Activated naive CD8-positive, alpha-beta T cell treated with anti-CD3 and anti-CD28 coated beads for 36 hours (primary cell): Measurements from ENCODE around the gene IL9R. TPM values are rescaled to one million over a fixed set of nuclear protein-coding genes. Genes with fewer than 3 reads are reported as not detected.
A peak's percentile ranks its signal among the peaks of the same experiment; 100 is the strongest.
"Not testable (repeated sequence)": the region's sequence is repeated elsewhere in the genome, so short reads cannot be mapped to it uniquely, and the experiment has no call there.

Experiments used
- DNase-seq: peaks from one replicate; pipeline ENCODE4 v3.0.0; 2021
- H3K27ac Mint-ChIP-seq: one replicate; pipeline ENCODE4 v1.8.0; 2022; ENCODE audit warnings: mild to moderate bottlenecking, moderate library complexity, mixed read lengths
- H3K27me3 Mint-ChIP-seq: one replicate; pipeline ENCODE4 v1.8.0; 2022; ENCODE audit warnings: mild to moderate bottlenecking, mixed read lengths
- H3K36me3 Mint-ChIP-seq: one replicate; pipeline ENCODE4 v1.8.0; 2021; ENCODE audit warnings: mild to moderate bottlenecking, mixed read lengths
- H3K4me1 Mint-ChIP-seq: one replicate; pipeline ENCODE4 v1.8.0; 2021; ENCODE audit warnings: mixed read lengths
- H3K4me3 Mint-ChIP-seq: one replicate; pipeline ENCODE4 v1.8.0; 2022; ENCODE audit warnings: mild to moderate bottlenecking, moderate library complexity, mixed read lengths
- H3K9me3 Mint-ChIP-seq: one replicate; pipeline ENCODE4 v1.8.0; 2022; ENCODE audit warnings: mixed read lengths
- total RNA-seq, 2 experiments: library from RNA; stranded (reverse); gene quantifications; one replicate each; pipeline ENCODE4 v1.2.3, GENCODE V29; 2021

IL9R gene
- total RNA-seq, 2 experiments from 2014 or later = 1.4 to 1.5 TPM

GRCh38 chrX:156004740-156005139, 7.2 kb downstream of the IL9R start:
- H3K27ac Mint-ChIP-seq = no peak overlapping the region
- H3K4me1 Mint-ChIP-seq = no peaks in the 10 kb centered on the region
- H3K27me3 Mint-ChIP-seq = no peaks in the 10 kb centered on the region
- no peak overlapping the region for H3K4me3 Mint-ChIP-seq
- no peaks in the 10 kb centered on the region for H3K36me3 Mint-ChIP-seq
- H3K9me3 Mint-ChIP-seq = no peaks in the 10 kb centered on the region
- DNase-seq = no peak

- Mint-ChIP-seq H3K27me3 (no peaks in the 10 kb centered on the region), H3K4me3 (no peak overlapping the region), H3K4me1 (no peaks in the 10 kb centered on the region), H3K27ac (no peak overlapping the region), H3K9me3 (no peaks in the 10 kb centered on the region), H3K36me3 (no peaks in the 10 kb centered on the region)
- DNase-seq = no peak
Measured at GRCh38 chrX:156005144-156005543, 7.6 kb downstream of the IL9R start.

DNA sequence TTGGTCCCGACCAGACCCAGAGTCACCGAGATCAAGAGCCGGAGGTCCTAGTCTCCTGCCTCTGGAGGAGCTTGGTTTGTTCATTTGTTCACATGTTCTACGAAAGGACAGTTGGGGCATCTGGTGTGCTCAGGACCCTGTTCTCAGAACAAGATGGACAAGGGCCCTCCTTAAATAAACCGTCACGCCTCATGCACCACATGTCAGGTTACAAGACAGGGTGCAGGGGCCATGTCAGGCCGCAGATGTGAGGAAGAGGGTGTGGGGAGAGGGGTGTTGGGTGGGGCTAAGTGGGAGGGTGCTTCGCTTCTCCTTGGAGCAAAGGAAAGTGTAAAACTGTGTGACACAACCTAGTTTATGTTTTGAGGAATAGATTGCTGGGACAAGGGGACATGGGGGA, 9.0 kb downstream of the IL9R start:
- not testable (repeated sequence) for DNase-seq, H3K4me3 Mint-ChIP-seq, H3K27ac Mint-ChIP-seq, H3K9me3 Mint-ChIP-seq, H3K27me3 Mint-ChIP-seq, H3K36me3 Mint-ChIP-seq, H3K4me1 Mint-ChIP-seq

- not testable (repeated sequence) for H3K36me3 Mint-ChIP-seq, H3K27me3 Mint-ChIP-seq, DNase-seq, H3K9me3 Mint-ChIP-seq, H3K4me1 Mint-ChIP-seq, H3K4me3 Mint-ChIP-seq, H3K27ac Mint-ChIP-seq
Measured at GRCh38 chrX:156008379-156008778, 10.9 kb downstream of the IL9R start.

DNA sequence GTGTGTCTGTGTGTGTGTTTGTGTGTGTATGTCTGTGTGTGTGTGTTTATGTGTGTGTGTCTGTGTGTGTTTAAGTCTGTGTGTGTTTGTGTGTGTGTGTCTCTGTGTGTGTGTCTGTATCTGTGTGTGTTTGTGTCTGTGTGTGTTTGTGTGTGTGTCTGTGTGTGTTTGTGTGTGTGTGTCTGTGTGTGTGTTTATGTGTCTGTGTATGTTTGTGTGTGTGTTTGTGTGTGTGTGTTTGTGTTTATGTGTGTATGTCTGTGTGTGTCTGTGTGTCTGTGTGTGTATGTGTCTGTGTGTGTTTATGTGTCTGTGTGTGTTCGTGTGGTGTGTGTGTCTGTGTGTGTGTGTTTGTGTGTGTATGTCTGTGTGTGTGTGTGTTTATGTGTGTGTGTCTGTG, 11.4 kb downstream of the IL9R start:
- Mint-ChIP-seq H3K27ac (no peak overlapping the region), H3K9me3 (no peaks in the 10 kb centered on the region), H3K36me3 (no peaks in the 10 kb centered on the region), H3K4me3 (no peak overlapping the region), H3K4me1 (no peaks in the 10 kb centered on the region), H3K27me3 (no peaks in the 10 kb centered on the region)
- no peak for DNase-seq

DNA sequence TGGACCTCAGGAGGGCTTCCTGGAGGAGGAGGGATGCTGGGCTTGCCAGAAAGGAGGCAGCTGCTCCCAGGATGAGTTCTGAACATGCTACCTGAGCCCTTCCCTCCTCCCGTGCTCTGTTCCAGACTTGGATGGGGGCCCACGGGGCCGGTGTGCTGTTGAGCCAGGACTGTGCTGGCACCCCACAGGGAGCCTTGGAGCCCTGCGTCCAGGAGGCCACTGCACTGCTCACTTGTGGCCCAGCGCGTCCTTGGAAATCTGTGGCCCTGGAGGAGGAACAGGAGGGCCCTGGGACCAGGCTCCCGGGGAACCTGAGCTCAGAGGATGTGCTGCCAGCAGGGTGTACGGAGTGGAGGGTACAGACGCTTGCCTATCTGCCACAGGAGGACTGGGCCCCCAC, 12.2 kb downstream of the IL9R start:
- not testable (repeated sequence) for H3K27ac Mint-ChIP-seq, H3K9me3 Mint-ChIP-seq, H3K4me3 Mint-ChIP-seq, DNase-seq, H3K36me3 Mint-ChIP-seq, H3K4me1 Mint-ChIP-seq, H3K27me3 Mint-ChIP-seq

GRCh38 chrX:156013286-156013953, 15.9 kb downstream of the IL9R start:
- H3K27me3 Mint-ChIP-seq, H3K9me3 Mint-ChIP-seq, H3K4me3 Mint-ChIP-seq: not testable (repeated sequence)

GRCh38 chrX:156019846-156020245, 22.4 kb downstream of the IL9R start:
- H3K27me3 Mint-ChIP-seq, H3K9me3 Mint-ChIP-seq, H3K36me3 Mint-ChIP-seq, H3K4me1 Mint-ChIP-seq, H3K4me3 Mint-ChIP-seq, DNase-seq, H3K27ac Mint-ChIP-seq: not testable (repeated sequence)

More at GRCh38 chrX:156013286-156013953, 15.9 kb downstream of the IL9R start:
- H3K4me1 Mint-ChIP-seq, DNase-seq, H3K27ac Mint-ChIP-seq, H3K36me3 Mint-ChIP-seq: not testable (repeated sequence)

- H3K9me3 Mint-ChIP-seq, H3K27me3 Mint-ChIP-seq, H3K4me1 Mint-ChIP-seq, H3K27ac Mint-ChIP-seq, H3K36me3 Mint-ChIP-seq, H3K4me3 Mint-ChIP-seq, DNase-seq: not testable (repeated sequence)
Measured at GRCh38 chrX:156023002-156023401, 25.5 kb downstream of the IL9R start.

DNA sequence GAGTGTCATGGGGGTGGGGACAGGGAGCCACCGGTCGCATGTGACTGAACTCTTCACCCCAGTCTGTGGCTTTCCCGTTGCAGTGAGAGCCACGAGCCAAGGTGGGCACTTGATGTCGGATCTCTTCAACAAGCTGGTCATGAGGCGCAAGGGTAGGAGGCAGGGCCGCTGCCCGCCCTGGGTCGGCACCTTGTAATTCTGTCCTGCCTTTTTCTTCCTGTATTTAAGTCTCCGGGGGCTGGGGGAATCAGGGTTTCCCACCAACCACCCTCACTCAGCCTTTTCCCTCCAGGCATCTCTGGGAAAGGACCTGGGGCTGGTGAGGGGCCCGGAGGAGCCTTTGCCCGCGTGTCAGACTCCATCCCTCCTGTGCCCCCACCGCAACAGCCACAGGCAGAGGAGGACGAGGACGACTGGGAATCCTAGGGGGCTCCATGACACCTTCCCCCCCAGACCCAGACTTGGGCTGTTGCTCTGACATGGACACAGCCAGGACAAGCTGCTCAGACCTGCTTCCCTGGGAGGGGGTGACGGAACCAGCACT, 27.5 kb downstream of the IL9R start:
- not testable (repeated sequence) for H3K4me1 Mint-ChIP-seq, H3K36me3 Mint-ChIP-seq, DNase-seq, H3K9me3 Mint-ChIP-seq, H3K27me3 Mint-ChIP-seq, H3K4me3 Mint-ChIP-seq, H3K27ac Mint-ChIP-seq

GRCh38 chrX:156028653-156029237, 31.2 kb downstream of the IL9R start:
- not testable (repeated sequence) for H3K9me3 Mint-ChIP-seq, H3K27ac Mint-ChIP-seq, H3K36me3 Mint-ChIP-seq, H3K4me3 Mint-ChIP-seq, DNase-seq, H3K4me1 Mint-ChIP-seq, H3K27me3 Mint-ChIP-seq

GRCh38 chrX:156029296-156029695, 31.8 kb downstream of the IL9R start:
- H3K27me3 Mint-ChIP-seq = not testable (repeated sequence)

DNA sequence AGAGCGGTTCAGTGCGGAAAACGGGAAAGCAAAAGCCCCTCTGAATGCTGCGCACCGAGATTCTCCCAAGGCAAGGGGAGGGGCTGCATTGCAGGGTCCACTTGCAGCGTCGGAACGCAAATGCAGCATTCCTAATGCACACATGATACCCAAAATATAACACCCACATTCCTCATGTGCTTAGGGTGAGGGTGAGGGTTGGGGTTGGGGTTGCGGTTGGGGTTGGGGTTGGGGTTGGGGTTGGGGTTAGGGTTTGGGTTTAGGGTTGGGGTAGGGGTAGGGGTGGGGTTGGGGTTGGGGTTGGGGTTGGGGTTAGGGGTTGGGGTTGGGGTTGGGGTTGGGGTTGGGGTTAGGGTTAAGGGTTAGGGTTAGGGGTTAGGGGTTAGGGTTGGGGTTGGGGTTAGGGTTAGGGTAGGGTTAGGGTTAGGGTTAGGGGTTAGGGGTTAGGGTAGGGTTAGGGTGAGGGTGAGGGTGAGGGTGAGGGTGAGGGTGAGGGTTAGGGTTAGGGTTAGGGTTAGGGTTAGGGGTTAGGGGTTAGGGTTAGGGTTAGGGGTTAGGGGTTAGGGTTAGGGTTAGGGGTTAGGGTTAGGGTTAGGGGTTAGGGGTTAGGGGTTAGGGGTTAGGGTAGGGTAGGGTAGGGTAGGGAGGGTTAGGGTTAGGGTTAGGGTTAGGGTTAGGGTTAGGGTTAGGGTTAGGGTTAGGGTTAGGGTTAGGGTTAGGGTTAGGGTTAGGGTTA, 32.4 kb downstream of the IL9R start:
- not testable (repeated sequence) for H3K36me3 Mint-ChIP-seq, DNase-seq, H3K4me1 Mint-ChIP-seq, H3K27me3 Mint-ChIP-seq, H3K27ac Mint-ChIP-seq, H3K9me3 Mint-ChIP-seq, H3K4me3 Mint-ChIP-seq

More at GRCh38 chrX:156029296-156029695, 31.8 kb downstream of the IL9R start:
- not testable (repeated sequence) for H3K36me3 Mint-ChIP-seq, H3K4me3 Mint-ChIP-seq, H3K9me3 Mint-ChIP-seq, H3K4me1 Mint-ChIP-seq, H3K27ac Mint-ChIP-seq, DNase-seq

DNA sequence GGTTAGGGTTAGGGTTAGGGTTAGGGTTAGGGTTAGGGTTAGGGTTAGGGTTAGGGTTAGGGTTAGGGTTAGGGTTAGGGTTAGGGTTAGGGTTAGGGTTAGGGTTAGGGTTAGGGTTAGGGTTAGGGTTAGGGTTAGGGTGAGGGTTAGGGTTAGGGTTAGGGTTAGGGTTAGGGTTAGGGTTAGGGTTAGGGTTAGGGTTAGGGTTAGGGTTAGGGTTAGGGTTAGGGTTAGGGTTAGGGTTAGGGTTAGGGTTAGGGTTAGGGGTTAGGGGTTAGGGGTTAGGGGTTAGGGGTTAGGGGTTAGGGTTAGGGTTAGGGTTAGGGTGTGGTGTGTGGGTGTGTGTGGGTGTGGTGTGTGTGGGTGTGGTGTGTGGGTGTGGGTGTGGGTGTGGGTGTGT, 33.0 kb downstream of the IL9R start:
- not testable (repeated sequence) for H3K4me3 Mint-ChIP-seq
- DNase-seq = peak; percentile 33

More for the DNA sequence above, 33.0 kb downstream of the IL9R start:
- H3K27me3 Mint-ChIP-seq, H3K4me1 Mint-ChIP-seq, H3K9me3 Mint-ChIP-seq, H3K27ac Mint-ChIP-seq, H3K36me3 Mint-ChIP-seq: not testable (repeated sequence)
